B cell (primary cell): ENCODE results near the gene TSPAN18. TPM values are rescaled to one million over a fixed set of nuclear protein-coding genes. Genes with fewer than 3 reads are reported as not detected.

Experiments used
- ATAC-seq: fragments of 200-7000 bp; cut with Tn5 transposase; one replicate; pipeline ENCODE4 v1.10.0; 2021; ENCODE audit warnings: low read depth, mild to moderate bottlenecking, moderate number of reproducible peaks, moderate library complexity
- CTCF ChIA-PET: fragments of 350-600 bp; sonication (Branson Sonifier 250); formaldehyde crosslinking; loops from one replicate; lab custom pipeline; 2021; ENCODE audit warnings: antibody characterized with exemption, inconsistent platforms; lab: Charles Lee
- POLR2A ChIA-PET: fragments of 350-600 bp; sonication (Branson Sonifier 250); formaldehyde crosslinking; loops from one replicate; lab custom pipeline; 2021; ENCODE audit warnings: antibody characterized with exemption; lab: Charles Lee
- DNase-seq: peaks from one replicate; pipeline ENCODE4 v3.0.0; 2013
- H2AFZ ChIP-seq: 2 replicates; pipeline ENCODE4 v1.6.1; 2012; ENCODE audit warnings: mild to moderate bottlenecking, low read depth, low read length; ENCODE audit not compliant: insufficient read depth, poor library complexity, severe bottlenecking
- H3K27ac ChIP-seq, 2 donors: 1 replicate in 1 of 2; 2 replicates in 1 of 2; pipeline ENCODE4 v1.5.1; 2012 to 2013; ENCODE audit warnings: low read length in 2 of 2, mild to moderate bottlenecking in 2 of 2, moderate library complexity in 1 of 2
- H3K27me3 ChIP-seq, 4 experiments: fragments of 200-600 bp in 1 of 4; sonication (generic) in 1 of 4; replicated peaks in 1 of 4; 1 replicate in 2 of 4; 2 replicates in 2 of 4; pipeline versions ENCODE4 v1.6.1 to v1.7.0; 2013 to 2016; ENCODE audit warnings: low read length in 3 of 4, mild to moderate bottlenecking in 2 of 4, mixed read lengths in 1 of 4, moderate library complexity in 1 of 4; ENCODE audit not compliant: insufficient read depth in 4 of 4, control insufficient read depth in 3 of 4; ENCODE audit errors: control extremely low read depth in 1 of 4
- H3K36me3 ChIP-seq, 2 experiments: replicated peaks in 1 of 2; 1 replicate in 1 of 2; 2 replicates in 1 of 2; pipeline versions ENCODE4 v1.6.1 to v1.7.1; 2013; ENCODE audit warnings: low read length in 1 of 2; ENCODE audit not compliant: insufficient read depth in 2 of 2, control insufficient read depth in 1 of 2; ENCODE audit errors: control extremely low read depth in 1 of 2, extremely low read depth in 1 of 2
- H3K4me1 ChIP-seq, 2 donors: fragments of 200-600 bp in 1 of 2; sonication (generic) in 1 of 2; 1 replicate in 1 of 2; 2 replicates in 1 of 2; pipeline versions ENCODE4 v1.5.1 to v1.6.1; 2013 to 2017; ENCODE audit warnings: low read length in 2 of 2; ENCODE audit not compliant: control insufficient read depth in 2 of 2, insufficient read depth in 2 of 2
- H3K4me2 ChIP-seq: replicated peaks from 2 replicates; pipeline ENCODE3; 2012; ENCODE audit warnings: mild to moderate bottlenecking, low read depth, low read length; ENCODE audit not compliant: poor library complexity, severe bottlenecking
- H3K4me3 ChIP-seq, 5 experiments: fragments of 200-600 bp in 1 of 5; sonication (generic) in 1 of 5; 1 replicate in 3 of 5; 2 replicates in 2 of 5; pipeline versions ENCODE4 v1.5.1 to v1.7.0; 2011 to 2016; ENCODE audit warnings: low read length in 4 of 5, mild to moderate bottlenecking in 4 of 5, low read depth in 2 of 5, control low read depth in 1 of 5, moderate library complexity in 1 of 5; ENCODE audit not compliant: insufficient read depth in 1 of 5; ENCODE audit errors: control extremely low read depth in 1 of 5, extremely low read depth in 1 of 5
- H3K79me2 ChIP-seq: fragments of 200-600 bp; sonication (generic); one replicate; pipeline ENCODE4 v1.6.0; 2016; ENCODE audit warnings: low read length; ENCODE audit not compliant: control insufficient read depth, insufficient read depth
- H3K9ac ChIP-seq: fragments of 200-600 bp; sonication (generic); 2 replicates; pipeline ENCODE4 v1.6.1; 2017; ENCODE audit warnings: mild to moderate bottlenecking, low read length, moderate library complexity
- H3K9me3 ChIP-seq, 3 donors: one replicate each; pipeline versions ENCODE4 v1.6.1 to v1.7.1; 2013; ENCODE audit warnings: low read length in 2 of 3; ENCODE audit not compliant: control insufficient read depth in 2 of 3, insufficient read depth in 1 of 3; ENCODE audit errors: control extremely low read depth in 1 of 3
- H4K20me1 ChIP-seq: 2 replicates; pipeline ENCODE4 v1.6.0; 2012; ENCODE audit warnings: mild to moderate bottlenecking, low read length; ENCODE audit not compliant: insufficient read depth, control insufficient read depth, poor library complexity, severe bottlenecking
- H3K27ac Mint-ChIP-seq: one replicate; pipeline ENCODE4 v1.8.0; 2021; ENCODE audit warnings: mixed read lengths
- H3K27me3 Mint-ChIP-seq: one replicate; pipeline ENCODE4 v1.8.0; 2021; ENCODE audit warnings: mixed read lengths
- H3K4me1 Mint-ChIP-seq: one replicate; pipeline ENCODE4 v1.8.0; 2021; ENCODE audit warnings: mixed read lengths
- H3K4me3 Mint-ChIP-seq: one replicate; pipeline ENCODE4 v1.8.0; 2021; ENCODE audit warnings: mixed read lengths
- H3K9me3 Mint-ChIP-seq: one replicate; pipeline ENCODE4 v1.8.0; 2022; ENCODE audit warnings: mixed read lengths; ENCODE audit not compliant: insufficient read depth
- CTCF ChIP-seq: fragments of 200-600 bp; IDR thresholded peaks from one replicate; pipeline ENCODE4 v1.8.0; 2022; ENCODE audit warnings: antibody characterized with exemption, mild to moderate bottlenecking
- EZH2 ChIP-seq: IDR thresholded peaks from 2 replicates; pipeline ENCODE4 v1.6.1; 2012; ENCODE audit warnings: borderline replicate concordance, low read depth, mild to moderate bottlenecking, moderate library complexity, low read length; ENCODE audit not compliant: insufficient read depth, poor library complexity, severe bottlenecking
- WGBS: methylation state at CpG from one replicate; pipeline ENCODE4 v1.1.5; 2013; ENCODE audit warnings: missing lambda C conversion rate; ENCODE audit not compliant: insufficient coverage; 5-methylcytosine and 5-hydroxymethylcytosine counted together
- intact Hi-C: fragments of 100-400 bp; cut with micrococcal nuclease; formaldehyde crosslinking; loops from one replicate; pipeline ENCODE4 v1.10.0; 2022
- polyA plus RNA-seq: library from polyadenylated mRNA; depleted of rRNA; stranded (reverse); fragments of >200 nt; gene quantifications from 2 replicates; pipeline ENCODE4 v1.2.3, GENCODE V29; 2012
- total RNA-seq, 2 donors: library from RNA; stranded (reverse); fragments of 120-200 nt in 1 of 2; gene quantifications; 1 replicate in 1 of 2; 2 replicates in 1 of 2; pipeline versions ENCODE4 v1.2.3 to v1.2.4, GENCODE V29; 2013 to 2022

TSPAN18 gene
- total and polyA plus RNA-seq, 2 donors (not counting 1 experiment from before 2014, with no cell fraction given): 0.75 to 2.0 TPM

GRCh38 chr11:44972746-44973435, 246.1 kb downstream of the TSPAN18 start:
- H3K4me1 Mint-ChIP-seq: no peaks in the 10 kb centered on the region
- ChIA-PET CTCF (interaction anchor here (0.6 to 1.9 kb wide), 4 partner anchors 36 to 131 kb away, joined by 3 to 6 read pairs (median 3); no protein-coding TSS in a partner anchor), POLR2A (no interaction called here)
- DNase-seq (no peak), ATAC-seq (no peak)
- Histone ChIP-seq H3K9me3 (no peaks in the 10 kb centered on the region), H3K9ac (no peak overlapping the region), H3K4me3 (no peak overlapping the region), H4K20me1 (no peaks in the 10 kb centered on the region), H3K79me2 (no peaks in the 10 kb centered on the region), H3K36me3 (no peaks in the 10 kb centered on the region), H3K27me3 (peaks cover 0 to 13% (median 2%) of the 10 kb centered on the region in 4 experiments), H2AFZ (no peak overlapping the region), H3K4me2 (no peak overlapping the region), H3K4me1 (peaks cover 5 to 7% of the 10 kb centered on the region in 2 donors), H3K27ac (no peak overlapping the region)
- 95% methylated on average over 18 of the region's 19 CpGs for WGBS
- no peak overlapping the region for H3K4me3 Mint-ChIP-seq
- no peaks in the 10 kb centered on the region for H3K27me3 Mint-ChIP-seq
- no peak overlapping the region for H3K27ac Mint-ChIP-seq
- H3K9me3 Mint-ChIP-seq: no peaks in the 10 kb centered on the region
- TF ChIP-seq EZH2 (no peak), CTCF (no peak)
- intact Hi-C loops: loop anchor here (2.0 kb wide), 1 partner anchor 36 kb away; no protein-coding TSS in a partner anchor
